ENCODE measurements around the gene AKT3.
A peak's percentile ranks its signal among the peaks of the same experiment; 100 is the strongest.

AKT3 gene

DNA sequence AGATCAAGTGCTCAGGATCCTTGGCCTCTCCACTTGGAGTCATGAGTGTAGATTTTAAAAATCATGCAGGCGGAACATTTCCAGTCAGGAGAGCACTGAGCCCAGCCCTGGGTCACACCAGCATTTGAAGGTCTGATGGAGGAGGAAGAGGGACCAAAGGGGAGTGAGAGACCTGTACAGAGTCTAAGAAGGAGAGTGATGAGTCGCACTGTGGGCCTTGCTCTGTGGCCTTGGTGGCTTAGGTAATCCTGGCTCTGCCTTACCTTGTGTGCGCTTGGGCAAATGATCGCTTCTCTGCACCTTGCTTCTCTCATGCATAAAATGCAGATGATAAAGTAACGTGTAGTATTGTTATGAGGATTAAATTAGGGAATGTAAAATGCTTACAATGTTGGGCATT is 368.9 kb downstream of the AKT3 start:
- no peaks in the 10 kb centered on the region for H3K79me1 ChIP-seq (ENCODE audit: low read length)
- no peak overlapping the region for H3K18ac ChIP-seq (ENCODE audit: low read length)
- WGBS (ENCODE audit: extremely low coverage, insufficient coverage, insufficient read length) = 100% methylated on average over 1 of the region's 5 CpGs
- H2BK12ac ChIP-seq (ENCODE audit: low read length) = no peak overlapping the region
- H2BK5ac ChIP-seq (ENCODE audit: low read depth, low read length, poor library complexity) = no peak overlapping the region
- no peak overlapping the region for H3K23ac ChIP-seq (ENCODE audit: low read length)
- no peaks in the 10 kb centered on the region for H3K9me3 ChIP-seq (ENCODE audit: insufficient read depth, low read depth, low read length)
- H3K4me2 ChIP-seq (ENCODE audit: low read length) = no peak overlapping the region
- H3K14ac ChIP-seq (ENCODE audit: low read length) = no peak overlapping the region
- no peak overlapping the region for H4K8ac ChIP-seq (ENCODE audit: low read depth, low read length)
- DNase-seq = no peak
- no peak overlapping the region for H3K4ac ChIP-seq (ENCODE audit: low read depth, low read length)
- no peak overlapping the region for H4K12ac ChIP-seq (ENCODE audit: low read depth, low read length)
- no peak overlapping the region for H3K4me3 ChIP-seq (ENCODE audit: low read depth, low read length)
- H3K36me3 ChIP-seq (ENCODE audit: control insufficient read depth in 1 of 2, insufficient read depth in 2 of 2, low read length in 2 of 2) = no peaks in the 10 kb centered on the region
- peaks cover 8 to 10% of the 10 kb centered on the region in 2 experiments for H3K4me1 ChIP-seq (ENCODE audit: control insufficient read depth in 1 of 2, insufficient read depth in 2 of 2, low read length in 2 of 2)
- no peak overlapping the region for H3K9ac ChIP-seq (ENCODE audit: low read length)
- no peaks in the 10 kb centered on the region for H3K27me3 ChIP-seq (ENCODE audit: insufficient read depth, low read length)
- H3K27ac ChIP-seq (ENCODE audit: low read depth, low read length) = no peak overlapping the region
- H4K91ac ChIP-seq (ENCODE audit: low read depth, low read length) = no peak overlapping the region
- no peak overlapping the region for H2BK120ac ChIP-seq (ENCODE audit: insufficient read depth, low read length, poor library complexity)
- H2AFZ ChIP-seq (ENCODE audit: insufficient read depth, low read length, poor library complexity) = no peak overlapping the region
- H2AK5ac ChIP-seq (ENCODE audit: low read length) = no peak overlapping the region
- no peaks in the 10 kb centered on the region for H3K79me2 ChIP-seq (ENCODE audit: control insufficient read depth, insufficient read depth, low read length, poor library complexity)

DNA sequence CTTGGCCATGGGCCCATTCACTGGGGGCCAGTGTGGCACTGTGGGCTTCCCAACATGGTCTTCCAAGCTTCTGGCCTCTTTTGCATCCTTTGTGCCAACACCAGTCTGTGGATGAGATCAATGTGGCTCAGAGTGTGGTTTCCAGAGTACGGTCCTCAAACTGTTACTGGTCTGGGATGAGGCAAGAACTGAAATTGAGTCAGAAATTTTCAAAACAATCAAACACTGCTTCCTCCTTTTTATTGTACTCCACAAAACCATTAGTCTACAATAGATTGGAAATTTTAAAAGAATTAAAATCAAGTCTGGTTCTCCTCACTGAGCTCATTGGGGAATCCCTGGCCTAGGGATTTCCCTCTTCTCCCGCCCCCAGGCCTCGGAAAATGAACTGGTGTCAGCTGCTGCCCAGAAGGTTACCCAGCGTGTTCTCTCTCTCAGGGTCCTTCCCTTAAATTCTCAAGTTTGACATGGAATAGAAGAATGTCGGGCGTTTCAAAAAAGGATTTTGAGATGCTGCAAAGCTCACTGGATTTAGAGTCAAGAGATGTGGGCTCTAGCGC is 372.2 kb downstream of the AKT3 start:
- peak in 1 of 2 donors; percentile 12 for DNase-seq
- no peak overlapping the region for H2AK5ac ChIP-seq (ENCODE audit: low read length)
- H3K18ac ChIP-seq (ENCODE audit: low read length) = no peak overlapping the region
- H2BK12ac ChIP-seq (ENCODE audit: low read length) = no peak overlapping the region
- H2AFZ ChIP-seq (ENCODE audit: insufficient read depth, low read length, poor library complexity) = no peak overlapping the region
- H4K91ac ChIP-seq (ENCODE audit: low read depth, low read length) = no peak overlapping the region
- no peaks in the 10 kb centered on the region for H3K9me3 ChIP-seq (ENCODE audit: insufficient read depth, low read depth, low read length)
- H3K4me2 ChIP-seq (ENCODE audit: low read length) = no peak overlapping the region
- WGBS (ENCODE audit: extremely low coverage, insufficient coverage, insufficient read length) = no CpG with 5 or more reads among the region's 7 CpGs
- peaks cover 6% of the 10 kb centered on the region in 2 experiments for H3K4me1 ChIP-seq (ENCODE audit: control insufficient read depth in 1 of 2, insufficient read depth in 2 of 2, low read length in 2 of 2)
- H3K4ac ChIP-seq (ENCODE audit: low read depth, low read length) = no peak overlapping the region
- H2BK5ac ChIP-seq (ENCODE audit: low read depth, low read length, poor library complexity) = no peak overlapping the region
- H3K36me3 ChIP-seq (ENCODE audit: control insufficient read depth in 1 of 2, insufficient read depth in 2 of 2, low read length in 2 of 2) = no peaks in the 10 kb centered on the region
- no peak overlapping the region for H3K4me3 ChIP-seq (ENCODE audit: low read depth, low read length)
- no peak overlapping the region for H3K27ac ChIP-seq (ENCODE audit: low read depth, low read length)
- H3K14ac ChIP-seq (ENCODE audit: low read length) = no peak overlapping the region
- H2BK120ac ChIP-seq (ENCODE audit: insufficient read depth, low read length, poor library complexity) = no peak overlapping the region
- no peak overlapping the region for H4K8ac ChIP-seq (ENCODE audit: low read depth, low read length)
- H3K9ac ChIP-seq (ENCODE audit: low read length) = no peak overlapping the region
- no peaks in the 10 kb centered on the region for H3K27me3 ChIP-seq (ENCODE audit: insufficient read depth, low read length)
- H3K23ac ChIP-seq (ENCODE audit: low read length) = no peak overlapping the region
- no peaks in the 10 kb centered on the region for H3K79me1 ChIP-seq (ENCODE audit: low read length)
- H3K79me2 ChIP-seq (ENCODE audit: control insufficient read depth, insufficient read depth, low read length, poor library complexity) = no peaks in the 10 kb centered on the region
- H4K12ac ChIP-seq (ENCODE audit: low read depth, low read length) = no peak overlapping the region

- Histone ChIP-seq H3K9ac (ENCODE audit: low read length) (no peak overlapping the region), H4K91ac (ENCODE audit: low read depth, low read length) (no peak overlapping the region), H3K4me2 (ENCODE audit: low read length) (no peak overlapping the region), H4K8ac (ENCODE audit: low read depth, low read length) (no peak overlapping the region), H3K4me1 (ENCODE audit: control insufficient read depth in 1 of 2, insufficient read depth in 2 of 2, low read length in 2 of 2) (peaks cover 0 to 2% of the 10 kb centered on the region in 2 experiments), H3K23ac (ENCODE audit: low read length) (no peak overlapping the region), H3K4me3 (ENCODE audit: low read depth, low read length) (no peak overlapping the region), H3K4ac (ENCODE audit: low read depth, low read length) (no peak overlapping the region), H3K27me3 (ENCODE audit: insufficient read depth, low read length) (no peaks in the 10 kb centered on the region), H3K36me3 (ENCODE audit: control insufficient read depth in 1 of 2, insufficient read depth in 2 of 2, low read length in 2 of 2) (no peaks in the 10 kb centered on the region), H2AK5ac (ENCODE audit: low read length) (no peak overlapping the region), H3K9me3 (ENCODE audit: insufficient read depth, low read depth, low read length) (no peaks in the 10 kb centered on the region), H2BK5ac (ENCODE audit: low read depth, low read length, poor library complexity) (no peak overlapping the region), H3K14ac (ENCODE audit: low read length) (no peak overlapping the region), H3K79me1 (ENCODE audit: low read length) (no peaks in the 10 kb centered on the region), H2AFZ (ENCODE audit: insufficient read depth, low read length, poor library complexity) (no peak overlapping the region), H2BK120ac (ENCODE audit: insufficient read depth, low read length, poor library complexity) (no peak overlapping the region), H2BK12ac (ENCODE audit: low read length) (no peak overlapping the region), H4K12ac (ENCODE audit: low read depth, low read length) (no peak overlapping the region), H3K18ac (ENCODE audit: low read length) (no peak overlapping the region), H3K27ac (ENCODE audit: low read depth, low read length) (no peak overlapping the region), H3K79me2 (ENCODE audit: control insufficient read depth, insufficient read depth, low read length, poor library complexity) (no peaks in the 10 kb centered on the region)
- DNase-seq = no peak
- no CpG with 5 or more reads among the region's 7 CpGs for WGBS (ENCODE audit: extremely low coverage, insufficient coverage, insufficient read length)
These were observed 374.1 kb downstream of the AKT3 start for GRCh38 chr1:243475966-243476365.

DNA sequence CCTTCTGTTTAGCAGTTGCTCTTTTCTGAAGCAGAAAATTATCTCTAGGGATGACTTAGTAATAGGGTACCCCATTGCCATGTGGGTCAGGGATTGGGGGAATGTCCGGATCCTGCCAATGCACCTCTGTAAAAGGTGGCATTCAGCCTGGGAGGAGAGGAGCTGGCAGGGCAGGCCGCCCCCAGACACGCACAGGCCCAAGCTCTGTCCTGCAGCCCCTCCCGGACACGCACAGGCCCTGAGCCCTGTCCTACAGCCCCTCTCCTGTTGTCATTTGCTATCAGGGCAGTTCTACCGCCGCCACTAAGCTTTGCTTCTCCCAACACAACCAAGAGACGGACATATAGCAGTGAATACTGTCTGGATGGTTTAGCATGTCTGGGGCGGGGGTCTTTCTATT is 375.1 kb downstream of the AKT3 start:
- H4K8ac ChIP-seq (ENCODE audit: low read depth, low read length) = no peak overlapping the region
- no peak for DNase-seq
- no peak overlapping the region for H4K91ac ChIP-seq (ENCODE audit: low read depth, low read length)
- no peak overlapping the region for H3K4me3 ChIP-seq (ENCODE audit: low read depth, low read length)
- H3K4me1 ChIP-seq (ENCODE audit: control insufficient read depth in 1 of 2, insufficient read depth in 2 of 2, low read length in 2 of 2) = peaks cover 0 to 2% of the 10 kb centered on the region in 2 experiments
- no peaks in the 10 kb centered on the region for H3K9me3 ChIP-seq (ENCODE audit: insufficient read depth, low read depth, low read length)
- WGBS (ENCODE audit: extremely low coverage, insufficient coverage, insufficient read length) = no CpG with 5 or more reads among the region's 9 CpGs
- H4K12ac ChIP-seq (ENCODE audit: low read depth, low read length) = no peak overlapping the region
- no peak overlapping the region for H3K23ac ChIP-seq (ENCODE audit: low read length)
- H3K4me2 ChIP-seq (ENCODE audit: low read length) = no peak overlapping the region
- H3K18ac ChIP-seq (ENCODE audit: low read length) = no peak overlapping the region
- H3K27ac ChIP-seq (ENCODE audit: low read depth, low read length) = no peak overlapping the region
- H2BK5ac ChIP-seq (ENCODE audit: low read depth, low read length, poor library complexity) = no peak overlapping the region
- no peaks in the 10 kb centered on the region for H3K36me3 ChIP-seq (ENCODE audit: control insufficient read depth in 1 of 2, insufficient read depth in 2 of 2, low read length in 2 of 2)
- H3K9ac ChIP-seq (ENCODE audit: low read length) = no peak overlapping the region
- no peak overlapping the region for H2BK12ac ChIP-seq (ENCODE audit: low read length)
- no peaks in the 10 kb centered on the region for H3K27me3 ChIP-seq (ENCODE audit: insufficient read depth, low read length)
- no peak overlapping the region for H3K4ac ChIP-seq (ENCODE audit: low read depth, low read length)
- no peaks in the 10 kb centered on the region for H3K79me2 ChIP-seq (ENCODE audit: control insufficient read depth, insufficient read depth, low read length, poor library complexity)
- no peak overlapping the region for H2AK5ac ChIP-seq (ENCODE audit: low read length)
- H3K79me1 ChIP-seq (ENCODE audit: low read length) = no peaks in the 10 kb centered on the region
- H2AFZ ChIP-seq (ENCODE audit: insufficient read depth, low read length, poor library complexity) = no peak overlapping the region
- no peak overlapping the region for H2BK120ac ChIP-seq (ENCODE audit: insufficient read depth, low read length, poor library complexity)
- H3K14ac ChIP-seq (ENCODE audit: low read length) = no peak overlapping the region
